HepG2 (cell line): ENCODE results near the gene PDZD7. TPM values are rescaled to one million over a fixed set of nuclear protein-coding genes. Genes with fewer than 3 reads are reported as not detected.

Experiments used
- FOXC1 ChIP-seq: sonication (generic); formaldehyde crosslinking; IDR thresholded peaks from 2 replicates; pipeline ENCODE4 v1.8.0; 2022; ENCODE audit warnings: mild to moderate bottlenecking, missing genetic modification reagents, borderline replicate concordance
- RBM39 ChIP-seq: fragments of 200-400 bp; formaldehyde crosslinking; IDR thresholded peaks from one replicate; pipeline ENCODE4 v1.6.1; 2018; ENCODE audit warnings: antibody characterized with exemption, mild to moderate bottlenecking, low read depth, low read length; ENCODE audit not compliant: poor library complexity, severe bottlenecking
- SYNCRIP ChIP-seq: fragments of 200-400 bp; formaldehyde crosslinking; IDR thresholded peaks from 2 replicates; pipeline ENCODE4 v1.6.1; 2018; ENCODE audit warnings: mild to moderate bottlenecking, low read depth, low read length; ENCODE audit not compliant: insufficient read depth
- YEATS4 ChIP-seq: sonication (generic); formaldehyde crosslinking; IDR thresholded peaks from 2 replicates; pipeline ENCODE4 v1.4.0; 2020; ENCODE audit warnings: missing genetic modification reagents, borderline replicate concordance
- ZNF34 ChIP-seq: sonication (generic); formaldehyde crosslinking; IDR thresholded peaks from 2 replicates; pipeline ENCODE4 v1.4.0; 2020; ENCODE audit warnings: mild to moderate bottlenecking, missing genetic modification reagents, borderline replicate concordance
- ZNF441 ChIP-seq: sonication (generic); formaldehyde crosslinking; IDR thresholded peaks from 2 replicates; pipeline ENCODE4 v1.7.0; 2021; ENCODE audit warnings: missing genetic modification reagents, borderline replicate concordance
- ZNF614 ChIP-seq: IDR thresholded peaks from 2 replicates; pipeline ENCODE4 v1.6.1; 2018; ENCODE audit warnings: missing biosample characterization, missing genetic modification reagents, inconsistent platforms, borderline replicate concordance
- ZNF768 ChIP-seq: sonication (generic); formaldehyde crosslinking; IDR thresholded peaks from 2 replicates; pipeline ENCODE4 v1.4.0; 2020; ENCODE audit warnings: missing genetic modification reagents
- ZNF879 ChIP-seq: sonication (generic); formaldehyde crosslinking; IDR thresholded peaks from 2 replicates; pipeline ENCODE4 v1.8.1; 2023; ENCODE audit warnings: missing genetic modification reagents
- ZSCAN20 ChIP-seq: sonication (generic); formaldehyde crosslinking; IDR thresholded peaks from 2 replicates; pipeline ENCODE4 v1.4.0; 2020; ENCODE audit warnings: missing genetic modification reagents, mild to moderate bottlenecking, borderline replicate concordance
- polyA plus RNA-seq, 8 experiments: library from polyadenylated mRNA; depleted of rRNA in 3 of 8; stranded (reverse) in 7 of 8; unstranded in 1 of 8; fragments of >200 nt; fragmentation: Illumina TruSeq in 4 of 8; extraction: Trizol in 4 of 8; gene quantifications; 2 replicates each; pipeline versions ENCODE4 v1.2.1 to v1.2.3, GENCODE V29; 2011 to 2016; ENCODE audit warnings: low read depth in 4 of 8, missing spikeins in 1 of 8, mixed read lengths in 1 of 8; ENCODE audit not compliant: insufficient read depth in 1 of 8
- total RNA-seq, 5 experiments: library from RNA; depleted of rRNA; stranded (reverse); fragments of >200 nt; fragmentation: Illumina TruSeq; extraction: Trizol; gene quantifications; 2 replicates each; pipeline ENCODE4 v1.2.3, GENCODE V29; 2016; ENCODE audit warnings: low read depth in 1 of 5
- TF ChIP-seq, protein P1 (sequence below): sonication (generic); formaldehyde crosslinking; IDR thresholded peaks from 2 replicates; pipeline ENCODE4 v1.9.0; 2021; ENCODE audit warnings: mild to moderate bottlenecking, missing genetic modification reagents
- TF ChIP-seq, protein P2 (sequence below): IDR thresholded peaks from 2 replicates; pipeline ENCODE4 v1.6.1; 2016
- TF ChIP-seq, protein P3 (sequence below): sonication (generic); formaldehyde crosslinking; IDR thresholded peaks from 2 replicates; pipeline ENCODE4 v1.8.1; 2023; ENCODE audit warnings: missing genetic modification reagents, inconsistent platforms, borderline replicate concordance
- TF ChIP-seq, protein P4 (sequence below): sonication (generic); formaldehyde crosslinking; IDR thresholded peaks from 2 replicates; pipeline ENCODE4 v1.4.0; 2020; ENCODE audit warnings: missing genetic modification reagents
- TF ChIP-seq, protein P5 (sequence below): sonication (generic); formaldehyde crosslinking; IDR thresholded peaks from 2 replicates; pipeline ENCODE4 v1.4.0; 2020; ENCODE audit warnings: missing genetic modification reagents, mild to moderate bottlenecking, borderline replicate concordance

Gene PDZD7
- total and polyA plus RNA-seq, 2 of the 13 experiments (the other 11 are each of a cell fraction or from before 2014, with no cell fraction given) = 0.58 to 0.73 TPM

DNA sequence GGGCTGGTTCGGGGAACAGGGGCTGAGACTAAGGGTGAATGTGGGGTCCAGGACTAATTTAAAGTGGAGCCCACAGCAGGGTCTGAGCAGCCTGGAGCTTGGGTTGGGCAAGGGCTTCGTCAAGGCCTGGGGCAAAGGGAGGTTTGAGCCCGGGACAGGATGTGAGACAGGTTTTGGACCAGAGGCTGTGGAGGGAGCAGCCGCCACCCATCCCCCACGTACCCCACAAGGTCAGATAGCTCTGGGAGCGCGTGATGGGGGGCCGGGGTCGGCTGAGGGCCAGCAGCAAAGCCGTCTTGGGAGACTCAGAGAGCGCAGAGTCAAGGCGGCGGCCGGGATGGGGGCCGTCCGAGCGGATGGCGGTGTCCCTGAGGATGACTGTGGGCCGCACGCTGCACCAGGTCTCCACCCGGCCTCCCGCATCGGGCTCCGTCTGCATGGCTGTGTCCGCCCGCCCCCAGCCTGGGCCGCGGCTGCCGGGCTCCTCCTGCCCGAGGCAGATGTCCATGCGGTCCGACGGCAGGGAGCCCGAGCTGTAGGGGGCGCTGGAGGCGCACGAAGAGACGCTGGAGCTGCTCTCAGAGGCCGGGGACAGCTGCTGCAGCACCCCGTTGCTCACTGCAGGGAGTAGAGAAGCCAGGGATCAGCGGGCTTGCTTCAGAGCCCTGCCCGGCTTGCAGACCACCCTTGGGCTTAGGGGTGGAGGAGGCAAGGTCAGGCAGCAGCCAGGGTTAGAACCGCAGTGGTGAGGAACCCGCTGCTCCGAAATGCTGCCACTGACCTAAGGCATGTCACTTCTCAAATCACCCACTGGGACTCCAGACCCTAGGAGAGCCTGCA, 12.1 kb downstream of the PDZD7 start (continued):
- TF ChIP-seq, protein P1, sequence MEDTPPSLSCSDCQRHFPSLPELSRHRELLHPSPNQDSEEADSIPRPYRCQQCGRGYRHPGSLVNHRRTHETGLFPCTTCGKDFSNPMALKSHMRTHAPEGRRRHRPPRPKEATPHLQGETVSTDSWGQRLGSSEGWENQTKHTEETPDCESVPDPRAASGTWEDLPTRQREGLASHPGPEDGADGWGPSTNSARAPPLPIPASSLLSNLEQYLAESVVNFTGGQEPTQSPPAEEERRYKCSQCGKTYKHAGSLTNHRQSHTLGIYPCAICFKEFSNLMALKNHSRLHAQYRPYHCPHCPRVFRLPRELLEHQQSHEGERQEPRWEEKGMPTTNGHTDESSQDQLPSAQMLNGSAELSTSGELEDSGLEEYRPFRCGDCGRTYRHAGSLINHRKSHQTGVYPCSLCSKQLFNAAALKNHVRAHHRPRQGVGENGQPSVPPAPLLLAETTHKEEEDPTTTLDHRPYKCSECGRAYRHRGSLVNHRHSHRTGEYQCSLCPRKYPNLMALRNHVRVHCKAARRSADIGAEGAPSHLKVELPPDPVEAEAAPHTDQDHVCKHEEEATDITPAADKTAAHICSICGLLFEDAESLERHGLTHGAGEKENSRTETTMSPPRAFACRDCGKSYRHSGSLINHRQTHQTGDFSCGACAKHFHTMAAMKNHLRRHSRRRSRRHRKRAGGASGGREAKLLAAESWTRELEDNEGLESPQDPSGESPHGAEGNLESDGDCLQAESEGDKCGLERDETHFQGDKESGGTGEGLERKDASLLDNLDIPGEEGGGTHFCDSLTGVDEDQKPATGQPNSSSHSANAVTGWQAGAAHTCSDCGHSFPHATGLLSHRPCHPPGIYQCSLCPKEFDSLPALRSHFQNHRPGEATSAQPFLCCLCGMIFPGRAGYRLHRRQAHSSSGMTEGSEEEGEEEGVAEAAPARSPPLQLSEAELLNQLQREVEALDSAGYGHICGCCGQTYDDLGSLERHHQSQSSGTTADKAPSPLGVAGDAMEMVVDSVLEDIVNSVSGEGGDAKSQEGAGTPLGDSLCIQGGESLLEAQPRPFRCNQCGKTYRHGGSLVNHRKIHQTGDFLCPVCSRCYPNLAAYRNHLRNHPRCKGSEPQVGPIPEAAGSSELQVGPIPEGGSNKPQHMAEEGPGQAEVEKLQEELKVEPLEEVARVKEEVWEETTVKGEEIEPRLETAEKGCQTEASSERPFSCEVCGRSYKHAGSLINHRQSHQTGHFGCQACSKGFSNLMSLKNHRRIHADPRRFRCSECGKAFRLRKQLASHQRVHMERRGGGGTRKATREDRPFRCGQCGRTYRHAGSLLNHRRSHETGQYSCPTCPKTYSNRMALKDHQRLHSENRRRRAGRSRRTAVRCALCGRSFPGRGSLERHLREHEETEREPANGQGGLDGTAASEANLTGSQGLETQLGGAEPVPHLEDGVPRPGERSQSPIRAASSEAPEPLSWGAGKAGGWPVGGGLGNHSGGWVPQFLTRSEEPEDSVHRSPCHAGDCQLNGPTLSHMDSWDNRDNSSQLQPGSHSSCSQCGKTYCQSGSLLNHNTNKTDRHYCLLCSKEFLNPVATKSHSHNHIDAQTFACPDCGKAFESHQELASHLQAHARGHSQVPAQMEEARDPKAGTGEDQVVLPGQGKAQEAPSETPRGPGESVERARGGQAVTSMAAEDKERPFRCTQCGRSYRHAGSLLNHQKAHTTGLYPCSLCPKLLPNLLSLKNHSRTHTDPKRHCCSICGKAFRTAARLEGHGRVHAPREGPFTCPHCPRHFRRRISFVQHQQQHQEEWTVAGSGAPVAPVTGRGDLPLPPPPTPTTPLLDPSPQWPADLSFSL (CRISPR knock-in tag) = peak; percentile 39; the same call in 1 of the 2 replicates
- TF ChIP-seq FOXC1 (CRISPR knock-in tag) = no peak; the same call in 1 of the 2 replicates
- TF ChIP-seq ZNF34 (CRISPR knock-in tag) = no peak
- no peak for TF ChIP-seq SYNCRIP
- TF ChIP-seq, protein P2, sequence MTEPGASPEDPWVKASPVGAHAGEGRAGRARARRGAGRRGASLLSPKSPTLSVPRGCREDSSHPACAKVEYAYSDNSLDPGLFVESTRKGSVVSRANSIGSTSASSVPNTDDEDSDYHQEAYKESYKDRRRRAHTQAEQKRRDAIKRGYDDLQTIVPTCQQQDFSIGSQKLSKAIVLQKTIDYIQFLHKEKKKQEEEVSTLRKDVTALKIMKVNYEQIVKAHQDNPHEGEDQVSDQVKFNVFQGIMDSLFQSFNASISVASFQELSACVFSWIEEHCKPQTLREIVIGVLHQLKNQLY = peak; percentile 60; the same call in 1 of the 2 replicates
- peak; percentile 65 for TF ChIP-seq ZNF768
- peak; percentile 25; the same call in 1 of the 2 replicates for TF ChIP-seq ZNF441 (CRISPR knock-in tag)
- peak; percentile 73; the same call in 1 of the 2 replicates for TF ChIP-seq ZNF614 (CRISPR knock-in tag)
- TF ChIP-seq, protein P3, sequence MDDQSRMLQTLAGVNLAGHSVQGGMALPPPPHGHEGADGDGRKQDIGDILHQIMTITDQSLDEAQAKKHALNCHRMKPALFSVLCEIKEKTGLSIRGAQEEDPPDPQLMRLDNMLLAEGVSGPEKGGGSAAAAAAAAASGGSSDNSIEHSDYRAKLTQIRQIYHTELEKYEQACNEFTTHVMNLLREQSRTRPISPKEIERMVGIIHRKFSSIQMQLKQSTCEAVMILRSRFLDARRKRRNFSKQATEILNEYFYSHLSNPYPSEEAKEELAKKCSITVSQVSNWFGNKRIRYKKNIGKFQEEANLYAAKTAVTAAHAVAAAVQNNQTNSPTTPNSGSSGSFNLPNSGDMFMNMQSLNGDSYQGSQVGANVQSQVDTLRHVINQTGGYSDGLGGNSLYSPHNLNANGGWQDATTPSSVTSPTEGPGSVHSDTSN = no peak
- no peak for TF ChIP-seq ZSCAN20 (CRISPR knock-in tag)
- TF ChIP-seq, protein P4, sequence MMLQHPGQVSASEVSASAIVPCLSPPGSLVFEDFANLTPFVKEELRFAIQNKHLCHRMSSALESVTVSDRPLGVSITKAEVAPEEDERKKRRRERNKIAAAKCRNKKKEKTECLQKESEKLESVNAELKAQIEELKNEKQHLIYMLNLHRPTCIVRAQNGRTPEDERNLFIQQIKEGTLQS (CRISPR knock-in tag) = no peak
- TF ChIP-seq, protein P5, sequence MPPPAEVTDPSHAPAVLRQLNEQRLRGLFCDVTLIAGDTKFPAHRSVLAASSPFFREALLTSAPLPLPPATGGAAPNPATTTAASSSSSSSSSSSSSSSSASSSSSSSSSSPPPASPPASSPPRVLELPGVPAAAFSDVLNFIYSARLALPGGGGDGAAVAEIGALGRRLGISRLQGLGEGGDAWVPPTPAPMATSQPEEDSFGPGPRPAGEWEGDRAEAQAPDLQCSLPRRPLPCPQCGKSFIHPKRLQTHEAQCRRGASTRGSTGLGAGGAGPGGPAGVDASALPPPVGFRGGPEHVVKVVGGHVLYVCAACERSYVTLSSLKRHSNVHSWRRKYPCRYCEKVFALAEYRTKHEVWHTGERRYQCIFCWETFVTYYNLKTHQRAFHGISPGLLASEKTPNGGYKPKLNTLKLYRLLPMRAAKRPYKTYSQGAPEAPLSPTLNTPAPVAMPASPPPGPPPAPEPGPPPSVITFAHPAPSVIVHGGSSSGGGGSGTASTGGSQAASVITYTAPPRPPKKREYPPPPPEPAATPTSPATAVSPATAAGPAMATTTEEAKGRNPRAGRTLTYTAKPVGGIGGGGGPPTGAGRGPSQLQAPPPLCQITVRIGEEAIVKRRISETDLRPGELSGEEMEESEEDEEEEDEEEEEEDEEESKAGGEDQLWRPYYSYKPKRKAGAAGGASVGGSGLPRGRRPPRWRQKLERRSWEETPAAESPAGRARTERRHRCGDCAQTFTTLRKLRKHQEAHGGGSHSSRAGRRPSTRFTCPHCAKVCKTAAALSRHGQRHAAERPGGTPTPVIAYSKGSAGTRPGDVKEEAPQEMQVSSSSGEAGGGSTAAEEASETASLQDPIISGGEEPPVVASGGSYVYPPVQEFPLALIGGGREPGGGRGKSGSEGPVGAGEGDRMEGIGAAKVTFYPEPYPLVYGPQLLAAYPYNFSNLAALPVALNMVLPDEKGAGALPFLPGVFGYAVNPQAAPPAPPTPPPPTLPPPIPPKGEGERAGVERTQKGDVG (CRISPR knock-in tag) = no peak
- TF ChIP-seq ZNF879 (CRISPR knock-in tag) = 0 out of 2 replicates have a peak, but pooled peaks have one; percentile 64
- TF ChIP-seq RBM39 = no peak
- no peak for TF ChIP-seq YEATS4 (CRISPR knock-in tag)
